ENCODE measurements around the gene KIF5A. TPM values are rescaled to one million over a fixed set of nuclear protein-coding genes. Genes with fewer than 3 reads are reported as not detected.

KIF5A gene
- total RNA-seq, 6 experiments from 2014 or later = 1.0 to 1.8 (median 1.2) TPM

- no peak for DNase-seq
- Mint-ChIP-seq H3K27me3 (ENCODE audit: insufficient read depth) (no peaks in the 10 kb centered on the region; the same call in 1 of the 2 replicates), H3K9me3 (no peaks in the 10 kb centered on the region), H3K27ac (no peak overlapping the region), H3K4me3 (no peak overlapping the region), H3K36me3 (ENCODE audit: low read depth) (peaks cover 41% of the 10 kb centered on the region), H3K4me1 (ENCODE audit: low read depth) (peaks cover 47% of the 10 kb centered on the region)
- TF ChIP-seq CTCF (IDR thresholded peaks at IDR 0.05) = no peak
Measured at GRCh38 chr12:57543581-57543980, 6.3 kb upstream of the KIF5A start.

GRCh38 chr12:57545809-57546437 is 3.9 kb upstream of the KIF5A start:
- no peak for DNase-seq
- Mint-ChIP-seq H3K36me3 (ENCODE audit: low read depth) (peaks cover 25% of the 10 kb centered on the region), H3K27me3 (ENCODE audit: insufficient read depth) (peaks cover 4% of the 10 kb centered on the region; the same call in 1 of the 2 replicates), H3K4me1 (ENCODE audit: low read depth) (peaks cover 54% of the 10 kb centered on the region), H3K27ac (peak overlapping the region; percentile 89), H3K4me3 (peak overlapping the region; percentile 93), H3K9me3 (no peaks in the 10 kb centered on the region)
- TF ChIP-seq CTCF (IDR thresholded peaks at IDR 0.05) = no peak

- Mint-ChIP-seq H3K4me1 (ENCODE audit: low read depth) (peaks cover 56% of the 10 kb centered on the region), H3K27me3 (ENCODE audit: insufficient read depth) (peaks cover 6% of the 10 kb centered on the region; the same call in 1 of the 2 replicates), H3K27ac (peak within 1 kb of the TSS; percentile 89), H3K9me3 (no peaks in the 10 kb centered on the region), H3K36me3 (ENCODE audit: low read depth) (peaks cover 21% of the 10 kb centered on the region), H3K4me3 (peak within 1 kb of the TSS; percentile 93)
- DNase-seq = peak; percentile 97
- TF ChIP-seq CTCF (IDR thresholded peaks at IDR 0.05) = peak; percentile 35
Measured at GRCh38 chr12:57546438-57547287, 3.2 kb upstream of the KIF5A start, which contains the start of gene DCTN2. Gene DCTN2, minus strand, starts transcription at chr12:57547192. Its CDS starts 129 bp downstream, at chr12:57547063.

- Mint-ChIP-seq H3K9me3 (no peaks in the 10 kb centered on the region), H3K36me3 (ENCODE audit: low read depth) (peaks cover 21% of the 10 kb centered on the region), H3K4me1 (ENCODE audit: low read depth) (peaks cover 62% of the 10 kb centered on the region), H3K4me3 (peak overlapping the region; percentile 93), H3K27me3 (ENCODE audit: insufficient read depth) (peaks cover 6% of the 10 kb centered on the region; the same call in 1 of the 2 replicates), H3K27ac (no peak overlapping the region)
- no peak for DNase-seq
- TF ChIP-seq CTCF (IDR thresholded peaks at IDR 0.05) = no peak
Measured at GRCh38 chr12:57547288-57548012, 2.4 kb upstream of the KIF5A start.

- no peak for TF ChIP-seq CTCF (IDR thresholded peaks at IDR 0.05)
- H3K4me3 Mint-ChIP-seq = no peak overlapping the region
- DNase-seq = no peak
- H3K4me1 Mint-ChIP-seq (ENCODE audit: low read depth) = peaks cover 67% of the 10 kb centered on the region
- no peaks in the 10 kb centered on the region for H3K9me3 Mint-ChIP-seq
- peaks cover 6% of the 10 kb centered on the region; the same call in 1 of the 2 replicates for H3K27me3 Mint-ChIP-seq (ENCODE audit: insufficient read depth)
- H3K36me3 Mint-ChIP-seq (ENCODE audit: low read depth) = peaks cover 21% of the 10 kb centered on the region
- H3K27ac Mint-ChIP-seq = no peak overlapping the region
Measured at GRCh38 chr12:57548013-57548315, 1.9 kb upstream of the KIF5A start.
